GM21723 (cell line): Measurements from ENCODE around the gene PPP2R2C.

Source experiments
- ATAC-seq: cut with Tn5 transposase; IDR thresholded peaks from one replicate; pipeline ENCODE4 v1.9.1; 2021; ENCODE audit warnings: mild to moderate bottlenecking, moderate library complexity; ENCODE audit not compliant: unreplicated experiment

PPP2R2C gene

DNA sequence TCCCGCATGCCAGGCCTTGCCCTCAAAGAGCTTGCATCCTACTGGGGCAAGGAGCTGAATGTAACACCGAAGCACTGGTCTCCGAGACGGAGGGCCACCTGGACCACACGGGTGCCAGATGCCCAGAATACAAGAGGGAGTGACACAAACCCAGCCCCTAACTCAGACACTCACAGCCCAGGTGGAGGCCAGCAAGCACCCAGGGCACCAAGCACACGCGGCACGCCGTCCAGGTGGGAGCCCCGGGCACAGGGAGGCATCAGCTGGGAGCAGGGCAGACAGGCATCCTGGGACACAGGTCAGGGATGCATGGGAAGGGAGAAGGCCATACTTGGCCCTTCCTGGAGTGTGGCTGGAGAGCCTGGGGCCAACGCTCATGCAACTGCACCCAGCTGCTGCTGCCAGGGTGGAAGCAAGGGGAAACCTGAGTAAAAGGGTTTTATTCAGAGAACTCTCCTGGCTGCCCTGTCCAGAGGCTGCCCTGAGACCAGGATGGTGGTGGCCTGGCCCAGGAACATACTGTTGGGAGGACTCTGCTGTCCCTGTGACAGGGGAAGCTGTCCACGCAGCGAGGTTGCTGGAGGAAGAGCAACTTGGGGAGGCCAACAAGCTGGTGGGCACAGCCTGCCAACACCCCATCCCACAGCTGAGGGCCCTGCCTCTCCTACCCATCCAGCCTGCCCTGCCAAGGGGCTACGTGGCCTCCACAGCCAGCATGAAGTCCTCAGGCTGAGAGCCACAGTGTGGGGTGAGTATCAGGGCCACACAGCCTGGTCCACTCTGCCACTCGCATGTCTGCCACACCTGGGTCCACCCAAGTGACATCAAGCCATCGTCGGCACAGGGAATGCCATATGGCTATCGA is 22.2 kb upstream of the PPP2R2C start:
- ATAC-seq = no peak

DNA sequence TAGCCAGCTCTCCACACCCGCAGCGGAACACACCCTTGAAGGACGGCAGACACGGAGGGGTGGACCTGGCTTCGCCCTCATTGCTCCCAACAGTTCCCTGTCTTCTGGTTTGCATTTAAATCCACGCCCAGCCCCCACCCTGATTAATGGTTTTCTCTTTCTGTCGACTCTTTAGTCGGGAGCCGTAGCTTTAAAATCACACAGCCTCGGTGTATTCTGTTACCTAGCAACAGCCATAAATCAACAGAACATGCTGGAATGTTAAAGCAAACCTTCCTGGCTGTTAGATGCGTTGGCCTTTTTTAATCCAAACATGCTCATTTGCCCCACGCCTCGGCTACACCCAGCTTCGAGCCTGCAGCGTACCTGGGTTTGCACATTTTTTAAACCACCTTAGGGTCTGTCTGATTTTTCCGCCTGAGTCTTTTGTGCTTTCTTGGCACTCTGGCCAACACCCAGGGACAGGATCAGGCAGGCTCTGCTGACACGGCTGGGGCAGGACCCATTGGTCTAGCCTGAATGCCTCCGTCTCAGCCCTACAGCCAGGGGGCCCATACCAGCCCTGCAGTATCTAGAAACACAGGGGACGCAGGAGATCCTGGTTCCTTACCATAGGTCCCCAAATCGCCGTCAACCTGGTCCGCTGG is 21.4 kb upstream of the PPP2R2C start:
- no peak for ATAC-seq

DNA sequence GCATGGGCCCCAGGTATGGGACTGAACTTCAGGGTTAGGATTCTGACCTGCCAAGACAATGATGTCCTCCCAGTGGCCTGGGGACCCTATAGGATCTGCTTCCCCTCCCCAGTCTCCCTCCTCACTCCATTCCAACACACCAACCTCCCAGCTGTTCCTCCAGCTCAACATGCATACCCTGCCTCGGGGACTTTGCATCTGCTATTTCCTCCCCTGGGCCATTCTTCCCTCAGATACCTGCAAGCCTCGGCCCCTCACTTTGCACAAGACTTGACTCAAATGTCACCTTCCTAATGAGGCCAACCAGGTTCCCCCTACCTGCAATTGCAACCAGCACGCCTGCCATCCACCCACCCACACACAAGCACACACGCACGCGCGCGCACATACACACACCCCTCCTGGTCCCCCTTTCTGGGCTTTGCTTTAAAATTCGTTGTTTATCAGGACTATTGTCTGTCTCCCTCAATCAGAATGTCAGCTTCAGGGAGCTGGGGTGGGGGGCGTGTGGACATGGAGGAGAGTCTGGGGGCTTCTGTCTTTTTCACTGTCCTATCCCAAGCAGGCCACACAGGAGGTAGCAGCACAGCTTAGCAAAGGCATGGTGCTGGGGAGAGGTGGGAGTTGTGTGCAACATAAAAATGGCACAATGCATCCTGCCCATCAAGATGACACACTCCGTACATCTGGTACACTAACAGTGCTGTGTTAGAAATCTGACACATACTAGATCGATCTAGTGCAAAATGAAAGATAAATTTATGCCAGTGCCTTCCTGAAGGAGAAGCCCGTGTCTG is 20.6 kb upstream of the PPP2R2C start:
- no peak for ATAC-seq

DNA sequence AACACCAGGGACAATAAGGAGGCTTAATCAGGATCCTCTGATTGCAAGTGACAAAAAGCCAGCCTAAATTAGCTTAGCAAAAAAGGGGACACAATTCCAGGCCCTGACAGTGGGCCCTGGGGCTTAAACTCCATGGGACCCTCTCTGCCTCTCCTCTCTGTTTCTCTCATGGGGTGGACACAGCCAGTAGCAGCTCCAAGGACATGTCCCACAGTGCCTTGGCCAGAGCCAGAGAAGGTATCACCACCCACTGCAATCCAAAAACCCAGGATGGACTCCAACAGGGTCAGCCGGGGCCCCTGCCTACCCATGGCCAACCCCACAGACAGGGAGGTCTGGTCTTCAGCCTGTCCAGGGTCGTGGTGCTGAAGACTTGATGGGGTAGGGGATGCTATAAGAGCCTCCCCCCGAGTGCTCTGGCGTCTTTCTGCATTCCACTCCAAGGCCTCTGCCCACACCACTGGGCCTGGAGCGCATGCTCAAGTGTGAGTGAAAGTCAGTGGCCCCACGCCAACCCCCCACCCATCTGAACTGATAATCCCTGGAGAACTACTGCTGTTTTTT is 19.7 kb upstream of the PPP2R2C start:
- no peak for ATAC-seq

DNA sequence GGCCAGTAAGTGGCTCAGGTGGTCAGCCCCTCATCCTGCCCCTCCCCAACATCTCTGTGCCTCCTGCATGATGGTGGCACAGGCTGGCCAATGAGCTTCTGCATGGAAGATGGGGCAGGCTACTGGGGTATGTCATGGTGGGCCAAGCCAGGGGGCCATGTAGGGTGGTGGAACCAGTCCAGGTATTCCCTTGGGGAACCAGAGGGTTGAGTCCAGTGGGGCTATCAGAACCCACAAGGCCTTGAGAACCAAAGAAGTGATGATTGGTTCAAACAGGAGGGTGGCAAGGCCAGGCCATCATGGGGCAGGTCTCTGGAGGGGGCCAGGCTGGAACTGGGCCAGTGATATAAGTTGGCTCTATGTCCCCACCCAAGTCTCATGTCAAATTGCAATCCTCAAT is 18.8 kb upstream of the PPP2R2C start:
- ATAC-seq = no peak

DNA sequence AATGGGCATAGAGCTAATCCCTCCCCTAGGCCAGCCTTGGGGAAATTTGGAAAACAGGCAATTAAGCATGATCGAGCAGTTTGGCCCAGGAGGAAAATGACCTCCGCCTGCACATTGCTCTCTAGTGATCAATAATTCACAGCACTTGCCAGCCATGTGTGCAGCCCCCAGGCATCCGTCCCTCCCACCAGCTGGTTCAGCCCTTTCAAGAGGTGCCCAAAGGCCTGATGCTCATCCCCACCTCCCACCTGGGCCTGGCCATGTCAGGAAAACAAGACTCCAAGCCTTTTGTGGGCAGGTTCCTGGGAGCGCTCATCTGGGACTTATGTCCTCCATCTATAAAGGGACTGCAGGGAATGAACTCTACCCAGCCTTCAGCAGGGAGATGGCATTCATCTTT is 17.5 kb upstream of the PPP2R2C start:
- ATAC-seq = no peak

DNA sequence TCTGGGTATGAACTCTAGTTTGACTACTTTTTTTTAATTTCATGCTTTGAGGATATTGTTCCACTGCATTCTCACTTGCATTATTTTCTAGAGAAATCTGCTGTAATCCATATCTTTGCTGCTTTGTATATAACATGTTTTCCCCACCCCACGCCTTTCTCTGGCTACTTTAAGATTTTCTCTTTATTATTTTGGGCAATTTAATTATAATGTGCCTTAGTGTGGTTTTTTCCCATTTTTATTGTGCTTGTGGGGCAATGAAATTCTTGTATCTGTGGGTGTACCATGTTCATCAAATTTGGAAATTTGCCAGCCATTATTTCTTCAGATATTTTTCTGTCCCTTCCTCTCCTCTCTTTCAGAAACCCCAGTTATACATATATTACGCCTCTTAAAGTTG is 15.1 kb upstream of the PPP2R2C start:
- no peak for ATAC-seq

DNA sequence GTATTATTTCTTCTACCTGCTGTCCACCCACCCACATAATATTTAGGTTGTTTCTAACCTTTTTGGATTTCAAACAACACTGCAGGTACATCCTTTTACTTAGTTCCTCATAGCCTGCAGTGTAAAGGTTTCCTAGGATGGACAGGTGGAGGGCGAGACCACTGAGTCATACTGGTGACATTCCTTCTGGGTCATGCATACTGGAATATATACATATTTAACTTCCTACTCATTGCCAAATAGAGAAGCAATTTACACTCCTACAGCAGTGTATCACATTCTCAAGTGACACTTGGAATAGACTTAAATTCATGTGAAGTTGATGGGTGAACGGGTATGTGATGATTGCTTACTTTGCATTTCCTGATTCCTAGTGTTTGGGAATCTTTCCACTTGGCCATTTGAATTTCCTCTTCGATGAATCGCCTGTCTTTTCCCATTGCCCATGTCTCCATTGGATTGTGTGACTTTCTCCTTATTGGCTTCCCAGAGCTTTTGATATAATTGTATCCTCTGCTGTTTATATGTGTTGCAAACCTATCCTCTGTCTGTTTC is 8.2 kb upstream of the PPP2R2C start:
- no peak for ATAC-seq

DNA sequence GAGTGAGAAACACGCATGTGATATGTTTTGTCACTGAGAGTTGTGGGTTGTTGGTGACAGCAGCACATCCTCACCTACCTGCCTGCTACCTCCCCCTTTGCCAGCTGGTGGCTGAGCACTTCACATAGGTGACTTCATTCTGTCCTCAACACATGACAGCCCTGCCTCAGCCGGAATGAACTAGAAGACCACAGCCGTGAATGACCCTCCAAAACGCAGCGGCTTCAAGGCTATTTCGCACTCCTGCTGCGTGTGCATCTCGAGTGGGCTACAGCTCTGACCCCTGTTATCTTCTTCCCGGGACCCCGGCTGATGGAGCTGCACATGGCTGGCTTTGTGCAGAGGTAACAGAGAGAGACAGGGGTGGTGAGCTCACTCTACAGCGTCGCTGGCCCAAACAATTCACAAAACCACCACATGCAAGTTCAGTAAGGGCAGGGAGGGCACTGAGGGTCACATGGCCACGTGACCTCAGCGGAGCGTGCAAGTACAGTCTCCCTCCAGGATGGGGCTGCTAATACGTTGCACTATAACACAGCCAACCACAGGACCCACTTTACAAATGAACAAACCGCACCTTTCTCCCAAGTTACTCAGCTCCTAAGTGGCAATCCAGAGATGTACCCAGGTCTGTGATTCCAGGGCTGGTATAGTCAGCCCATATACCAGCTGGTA is 6.3 kb upstream of the PPP2R2C start:
- no peak for ATAC-seq

DNA sequence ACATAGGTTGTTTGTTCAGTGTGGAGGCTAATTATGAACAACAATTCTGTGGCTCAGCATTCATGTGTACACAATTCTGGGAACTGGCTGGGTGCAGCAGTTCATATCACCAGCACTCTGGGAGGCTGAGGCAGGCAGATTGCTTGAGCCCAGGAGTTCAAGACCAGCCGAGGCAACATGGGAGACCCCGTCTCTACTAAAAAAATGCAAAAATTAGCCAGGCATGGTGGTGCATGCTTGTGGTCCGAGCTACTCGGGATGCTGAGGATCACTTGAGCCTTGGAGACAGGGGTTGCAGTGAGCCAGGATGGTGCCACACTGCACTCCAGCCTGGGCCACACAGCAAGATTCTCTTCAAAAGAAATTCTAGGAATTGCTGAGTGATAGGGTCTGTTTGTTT is 4.5 kb upstream of the PPP2R2C start:
- no peak for ATAC-seq

DNA sequence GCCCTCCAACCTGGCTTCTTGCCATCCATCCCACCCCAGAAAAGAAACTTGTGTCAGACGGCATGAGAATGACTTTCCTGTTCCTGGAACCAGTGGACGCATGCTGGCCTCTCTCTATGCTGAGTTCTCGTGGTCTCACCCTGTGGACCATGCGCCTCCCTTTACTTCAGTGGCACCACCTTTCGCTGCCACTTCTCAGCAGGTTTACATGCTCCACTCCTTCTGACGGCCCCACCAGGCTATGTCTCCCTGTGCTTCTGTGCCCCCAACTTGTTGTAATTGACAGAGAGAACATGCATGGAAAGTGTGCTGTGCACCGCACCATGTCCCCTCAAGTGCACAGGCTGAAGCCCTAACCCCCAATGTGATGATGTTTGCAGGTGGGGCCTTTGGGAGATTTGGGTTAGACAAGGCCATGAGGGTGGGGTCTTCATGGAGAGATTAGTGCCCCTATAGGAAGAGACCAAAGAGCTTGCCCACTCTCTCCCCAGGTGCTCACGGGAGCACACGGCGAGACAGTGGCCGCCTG is 3.1 kb upstream of the PPP2R2C start:
- no peak for ATAC-seq

DNA sequence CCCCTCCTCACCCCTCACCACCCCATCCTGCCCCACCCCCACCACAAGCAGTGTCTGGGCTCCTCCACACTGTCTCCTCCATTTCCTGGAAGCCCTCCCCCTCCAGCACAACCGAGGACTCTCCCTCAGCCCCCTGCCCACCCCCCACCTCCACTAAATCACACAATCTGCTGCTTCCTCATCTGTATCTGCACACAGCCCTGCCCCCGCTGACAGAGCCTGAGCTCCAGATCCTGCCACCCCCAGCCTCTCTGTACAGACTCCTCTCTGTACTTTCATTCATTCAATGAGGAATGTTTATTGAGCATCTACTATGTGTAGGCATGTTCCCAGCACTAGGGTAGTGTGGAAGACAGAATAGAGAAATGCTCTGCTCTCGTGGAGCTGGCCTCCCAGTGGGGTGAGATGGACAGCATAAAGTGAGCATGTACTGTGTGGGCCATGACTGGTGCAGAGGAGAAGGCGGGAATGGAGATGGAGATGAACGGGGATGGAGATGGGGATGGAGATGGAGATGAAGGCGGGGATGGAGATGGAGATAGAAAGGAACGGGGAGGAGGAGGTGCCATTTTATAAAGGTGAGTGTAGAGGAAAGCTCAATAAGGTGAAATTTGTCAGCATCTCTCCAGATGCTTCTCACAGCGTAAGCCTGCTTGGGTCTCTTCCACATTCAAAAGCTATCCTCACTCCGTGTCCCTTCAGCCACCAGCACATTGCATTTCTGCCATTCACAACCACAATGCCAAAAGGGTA is 2.5 kb upstream of the PPP2R2C start:
- ATAC-seq = no peak

DNA sequence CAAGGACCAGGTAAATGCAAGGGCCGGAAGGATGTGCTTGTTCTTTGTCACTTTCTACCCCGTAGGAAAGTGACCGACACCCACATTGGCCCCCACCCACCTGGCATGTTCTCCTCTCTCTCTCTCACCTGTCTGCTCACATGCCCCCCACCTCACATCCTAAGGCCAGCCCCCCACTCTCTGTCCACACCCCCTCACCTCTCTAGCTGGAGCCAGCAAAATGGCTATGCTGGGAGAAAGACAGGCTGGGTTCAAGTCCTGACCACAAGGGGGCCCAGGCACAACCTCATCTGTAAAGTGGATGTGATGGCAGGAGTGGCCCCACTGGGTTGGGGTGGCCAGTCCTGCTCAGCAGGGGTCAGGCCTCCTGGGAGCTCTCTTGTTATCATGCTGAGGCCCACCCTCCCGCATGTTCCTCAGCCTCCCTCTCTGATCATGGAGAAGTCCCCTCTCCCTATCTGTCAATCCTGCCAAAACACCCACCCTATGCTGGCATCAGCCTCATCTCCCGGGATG is 1.7 kb upstream of the PPP2R2C start:
- ATAC-seq = no peak

DNA sequence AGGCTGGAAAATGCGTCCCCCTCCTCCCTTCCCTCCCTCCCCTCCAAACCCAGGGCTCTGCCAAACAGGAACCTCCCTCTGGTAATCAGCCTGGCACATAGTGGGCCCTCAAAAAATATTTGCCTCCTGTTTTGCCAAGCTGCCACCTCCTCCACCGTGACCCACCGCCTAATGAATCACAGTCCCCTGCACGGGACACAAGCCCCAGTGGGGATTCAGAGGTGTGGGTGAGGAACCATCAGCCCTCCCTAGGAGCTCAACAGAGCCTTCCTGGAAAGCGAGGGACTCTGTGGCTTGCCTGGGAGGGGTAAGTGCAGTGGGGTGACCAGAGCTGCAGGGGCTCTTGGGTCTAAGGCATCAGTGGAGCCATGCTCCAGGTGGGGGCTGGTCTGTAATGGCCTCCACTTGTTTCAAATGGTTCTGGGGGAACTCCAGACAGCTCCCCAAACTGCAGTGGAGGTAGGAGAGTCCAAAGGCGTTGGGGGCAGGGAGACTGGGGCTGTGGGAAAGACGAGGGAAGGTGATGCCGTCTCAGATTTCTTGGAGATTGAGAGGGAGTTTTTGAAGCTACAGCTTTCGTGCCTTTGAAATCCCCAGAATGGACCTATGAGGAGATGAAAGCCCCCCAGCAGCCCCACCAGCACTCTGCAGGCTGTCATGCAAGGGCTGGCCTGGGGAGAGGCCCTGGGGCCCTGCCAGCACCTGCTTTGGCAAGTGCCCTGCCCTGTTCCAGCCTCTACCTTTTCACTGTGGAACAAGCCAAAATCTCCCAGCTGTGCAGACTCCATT is 1.0 kb upstream of the PPP2R2C start:
- no peak for ATAC-seq

DNA sequence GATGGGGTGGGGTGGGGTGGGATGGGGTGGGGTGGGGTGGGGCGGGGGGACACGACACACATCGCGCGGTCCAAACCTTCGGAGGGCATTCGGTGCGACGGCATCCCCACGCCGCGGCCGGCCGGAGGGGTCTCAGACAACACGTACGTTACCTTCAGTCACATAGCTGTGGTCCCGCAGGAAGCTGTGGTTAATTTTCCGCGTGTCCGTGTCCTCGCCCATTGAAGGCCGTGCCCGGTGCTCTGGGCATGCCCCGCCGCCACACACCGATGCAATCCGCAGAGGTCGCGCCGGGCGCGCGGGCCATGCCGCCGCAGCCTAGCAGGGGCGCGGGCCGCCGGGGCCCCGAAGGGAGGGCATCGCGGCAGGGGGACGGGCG is 417 bp downstream of the PPP2R2C start:
- no peak for ATAC-seq

DNA sequence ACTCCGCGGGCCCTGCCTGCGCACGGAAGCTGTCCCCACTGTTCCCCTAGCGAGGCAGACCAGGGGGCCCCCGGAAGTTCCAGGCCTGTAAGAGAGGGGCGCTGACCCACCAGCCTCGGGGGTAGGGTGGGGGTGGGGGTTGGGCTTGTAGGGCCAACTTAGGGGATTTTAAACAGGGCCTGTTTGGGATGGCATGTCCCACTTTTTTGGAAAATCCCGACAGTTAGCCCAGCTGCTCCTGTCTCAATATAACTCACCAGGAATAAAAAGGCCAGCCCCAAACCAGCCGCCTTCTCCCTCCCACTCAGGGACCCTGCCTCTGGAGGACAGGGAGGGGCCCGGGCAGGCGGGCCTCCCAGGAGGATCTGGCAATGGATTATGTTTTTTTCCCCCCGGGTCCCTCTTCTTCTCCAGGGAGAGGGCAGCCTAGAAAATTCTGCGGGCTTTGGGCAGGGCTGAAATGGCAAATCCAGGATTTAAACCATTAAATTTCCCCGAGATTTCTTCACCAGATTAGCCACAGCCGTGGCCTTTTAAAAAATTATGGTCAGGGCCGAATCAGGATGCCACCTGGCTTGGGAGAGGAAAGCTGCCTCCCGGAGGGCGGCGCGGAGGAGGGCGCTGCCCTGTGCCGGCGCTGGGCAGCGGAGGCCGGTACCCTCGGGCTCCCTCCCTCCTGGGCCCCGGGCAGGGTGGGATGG is 957 bp downstream of the PPP2R2C start:
- no peak for ATAC-seq

DNA sequence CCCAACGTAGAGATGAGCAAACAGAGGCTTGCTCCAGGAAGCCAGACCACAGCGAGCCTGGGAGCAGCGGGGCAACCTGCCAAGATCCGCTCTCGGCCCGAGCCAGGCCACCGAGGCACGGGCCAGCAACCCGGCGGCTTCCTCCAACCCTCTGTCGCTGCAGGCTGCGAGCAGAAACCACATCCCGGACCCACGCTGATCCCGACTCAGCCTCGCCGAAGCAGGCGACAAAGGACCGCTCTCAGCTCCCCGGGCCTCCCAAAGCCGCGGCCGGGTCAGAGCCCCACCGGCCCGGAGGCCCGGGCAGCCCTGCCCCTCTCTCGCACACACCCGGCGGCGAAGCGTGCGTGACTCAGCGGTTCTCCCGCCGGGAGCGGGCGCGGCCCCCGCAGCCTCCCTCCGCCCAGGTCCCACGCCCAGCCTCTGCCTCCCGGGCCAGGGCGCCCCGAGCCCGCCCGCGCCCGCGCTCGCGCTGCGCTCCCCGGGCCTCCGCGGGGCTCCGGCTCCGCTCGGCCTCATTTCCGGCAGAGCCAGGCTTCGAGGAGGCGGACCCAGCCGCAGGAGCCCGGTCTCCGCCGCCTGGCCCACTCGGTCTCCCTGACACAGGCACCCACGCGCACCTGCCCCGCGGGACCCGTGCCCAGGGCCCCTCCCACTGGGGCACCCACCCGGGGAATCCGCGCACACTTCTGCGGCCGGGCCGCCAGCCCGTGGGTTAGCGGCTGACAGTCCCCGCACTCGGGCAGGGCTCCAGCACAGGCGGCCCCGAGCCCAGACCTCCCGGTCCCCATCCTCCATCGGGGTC is 1.7 kb downstream of the PPP2R2C start:
- ATAC-seq = no peak
